Measurements from ENCODE around the gene ZP4. TPM values are rescaled to one million over a fixed set of nuclear protein-coding genes. Genes with fewer than 3 reads are reported as not detected.

Gene ZP4
- total and polyA plus RNA-seq, 2 of the 4 experiments (the other 2 are of a cell fraction) = not detected

GRCh38 chr1:237902960-237903743 is 12.4 kb upstream of the ZP4 start:
- no peak overlapping the region for H4K91ac ChIP-seq (ENCODE audit: insufficient read depth, low read depth, low read length)
- H3K4me3 ChIP-seq (ENCODE audit: insufficient read depth, low read depth, low read length) = no peak overlapping the region
- no peak overlapping the region for H3K14ac ChIP-seq (replicated peaks; ENCODE audit: low read depth, low read length)
- no peak overlapping the region for H4K8ac ChIP-seq (ENCODE audit: low read depth in 2 of 2, low read length in 2 of 2)
- in situ Hi-C loops (cut with MboI; ENCODE audit: low sequenced_read_pairs) = no loop called here
- POLR2A ChIA-PET (ENCODE audit: unreplicated experiment) = no interaction called here
- no peak overlapping the region for H2AFZ ChIP-seq (replicated peaks; ENCODE audit: low read length, poor library complexity)
- H3K18ac ChIP-seq (ENCODE audit: low read depth, low read length) = no peak overlapping the region
- no peak overlapping the region for H2BK15ac ChIP-seq (ENCODE audit: low read depth, low read length)
- CTCF ChIA-PET = no interaction called here
- H2BK20ac ChIP-seq (ENCODE audit: low read depth, low read length) = no peak overlapping the region
- intact Hi-C loops (cut with micrococcal nuclease) = no loop called here
- H2BK120ac ChIP-seq (ENCODE audit: low read depth, low read length) = no peak overlapping the region
- H2AK9ac ChIP-seq (replicated peaks; ENCODE audit: low read depth, low read length, poor library complexity) = no peak overlapping the region
- H3K56ac ChIP-seq (ENCODE audit: extremely low read depth, insufficient read depth, low read length) = no peak overlapping the region
- WGBS, 2 experiments (ENCODE audit: extremely low coverage in 2 of 2, insufficient read length in 1 of 2) = no CpG with 5 or more reads among the region's 4 CpGs
- H3K9me1 ChIP-seq (ENCODE audit: insufficient read depth, low read length) = no peaks in the 10 kb centered on the region
- H3K4me2 ChIP-seq (ENCODE audit: low read depth, low read length) = no peak overlapping the region
- H3K27me3 ChIP-seq (ENCODE audit: control insufficient read depth, insufficient read depth, low read length) = no peaks in the 10 kb centered on the region
- BruUV-seq (replicated peaks) = no TSS peak
- no peaks in the 10 kb centered on the region for H4K20me1 ChIP-seq (ENCODE audit: insufficient read depth, low read length)
- dilution Hi-C loops (cut with HindIII; ENCODE audit: low sequenced_read_pairs, unreplicated experiment) = no loop called here
- TF ChIP-seq USF2 (IDR thresholded peaks at IDR 0.05; ENCODE audit: low read depth, low read length) = no peak
- TF ChIP-seq SMC3 (IDR thresholded peaks at IDR 0.05; ENCODE audit: low read depth, low read length) = no peak
- no peak for TF ChIP-seq FOS (IDR thresholded peaks at IDR 0.05; ENCODE audit: low read depth, low read length)
- TF ChIP-seq NFE2L2 (IDR thresholded peaks at IDR 0.05; ENCODE audit: low read depth, low read length) = no peak
- no peak for TF ChIP-seq RAD21 (IDR thresholded peaks at IDR 0.05; ENCODE audit: low read length)
- no peak for TF ChIP-seq CHD1 (IDR thresholded peaks at IDR 0.05; ENCODE audit: low read depth, low read length)
- TF ChIP-seq ELK1 (IDR thresholded peaks at IDR 0.05; ENCODE audit: borderline replicate concordance, low read depth, low read length) = no peak
- no peak overlapping the region for H3K9ac ChIP-seq (ENCODE audit: low read depth, low read length)
- H3K79me1 ChIP-seq (ENCODE audit: low read depth in 1 of 2, low read length in 2 of 2) = no peaks in the 10 kb centered on the region
- no peak overlapping the region for H3K4ac ChIP-seq (ENCODE audit: low read depth, low read length)
- ATAC-seq (ENCODE audit: low read depth) = no peak
- H4K5ac ChIP-seq (ENCODE audit: low read depth, low read length) = no peak overlapping the region
- no peaks in the 10 kb centered on the region for H3K36me3 ChIP-seq (ENCODE audit: control insufficient read depth, insufficient read depth, low read length)
- H3K4me1 ChIP-seq (ENCODE audit: control insufficient read depth, insufficient read depth, low read length) = no peaks in the 10 kb centered on the region
- H3K23ac ChIP-seq (ENCODE audit: low read depth, low read length) = no peak overlapping the region
- H2AK5ac ChIP-seq (ENCODE audit: low read depth, low read length) = no peak overlapping the region
- no peak overlapping the region for H3K27ac ChIP-seq (ENCODE audit: insufficient read depth, low read length)
- H3K9me3 ChIP-seq (ENCODE audit: control insufficient read depth, insufficient read depth, low read length) = no peaks in the 10 kb centered on the region; the same call in 1 of the 2 replicates
- DNase-seq = no peak
- no peak overlapping the region for H2BK5ac ChIP-seq (ENCODE audit: low read depth, low read length, poor library complexity, severe bottlenecking)

Data from IMR-90 (cell line).